H9 (cell line): ENCODE data around the gene MBD3L4. TPM values are rescaled to one million over a fixed set of nuclear protein-coding genes. Genes with fewer than 3 reads are reported as not detected.

ENCODE experiments used
- DNase-seq: peaks from one replicate; pipeline ENCODE4 v3.0.0-alpha.2; 2017
- H2AFZ ChIP-seq: one replicate; pipeline ENCODE4 v1.6.1; 2013; ENCODE audit warnings: mild to moderate bottlenecking, low read length, control low read depth, moderate library complexity
- H2AK5ac ChIP-seq: 2 replicates; pipeline ENCODE4 v1.6.1; 2013; ENCODE audit warnings: low read length, control low read depth, mixed read lengths; ENCODE audit not compliant: insufficient read length
- H2BK120ac ChIP-seq: one replicate; pipeline ENCODE4 v1.6.1; 2013; ENCODE audit warnings: low read depth, mild to moderate bottlenecking, low read length, control low read depth, inconsistent platforms; ENCODE audit not compliant: poor library complexity, severe bottlenecking
- H2BK12ac ChIP-seq: 2 replicates; pipeline ENCODE4 v1.6.1; 2013; ENCODE audit warnings: low read length, control low read depth, mixed read lengths, low read depth; ENCODE audit not compliant: insufficient read length
- H2BK15ac ChIP-seq: 2 replicates; pipeline ENCODE4 v1.6.1; 2013; ENCODE audit warnings: low read depth, low read length, control low read depth
- H2BK20ac ChIP-seq: one replicate; pipeline ENCODE4 v1.6.1; 2013; ENCODE audit warnings: low read depth, mild to moderate bottlenecking, low read length, control low read depth, inconsistent platforms; ENCODE audit not compliant: poor library complexity, severe bottlenecking
- H2BK5ac ChIP-seq: 2 replicates; pipeline ENCODE4 v1.6.1; 2013; ENCODE audit warnings: low read length, control low read depth, mixed read lengths; ENCODE audit not compliant: insufficient read length
- H3K14ac ChIP-seq: 2 replicates; pipeline ENCODE4 v1.6.1; 2013; ENCODE audit warnings: low read length, control low read depth; ENCODE audit not compliant: insufficient read depth
- H3K18ac ChIP-seq: 2 replicates; pipeline ENCODE4 v1.6.1; 2013; ENCODE audit warnings: low read depth, mild to moderate bottlenecking, mixed read lengths, low read length, control low read depth; ENCODE audit not compliant: insufficient read length
- H3K23ac ChIP-seq: 2 replicates; pipeline ENCODE4 v1.6.1; 2013; ENCODE audit warnings: low read length, control low read depth, mixed read lengths, low read depth; ENCODE audit not compliant: insufficient read length
- H3K23me2 ChIP-seq: 2 replicates; pipeline ENCODE4 v1.6.1; 2013; ENCODE audit warnings: low read depth, mild to moderate bottlenecking, mixed read lengths, low read length, control low read depth; ENCODE audit not compliant: insufficient read length, poor library complexity, severe bottlenecking
- H3K27ac ChIP-seq: 2 replicates; pipeline ENCODE4 v1.5.1; 2013; ENCODE audit warnings: low read length, control low read depth, mixed read lengths, low read depth; ENCODE audit not compliant: insufficient read length
- H3K27me3 ChIP-seq: 2 replicates; pipeline ENCODE4 v1.6.1; 2013; ENCODE audit warnings: low read length, control low read depth, inconsistent platforms; ENCODE audit not compliant: insufficient read depth
- H3K4ac ChIP-seq: 2 replicates; pipeline ENCODE4 v1.6.1; 2013; ENCODE audit warnings: low read depth, mild to moderate bottlenecking, control low read depth, inconsistent platforms, low read length, moderate library complexity
- H3K4me1 ChIP-seq: 2 replicates; pipeline ENCODE4 v1.6.1; 2013; ENCODE audit warnings: low read length, control low read depth, inconsistent platforms; ENCODE audit not compliant: insufficient read depth
- H3K4me2 ChIP-seq: 2 replicates; pipeline ENCODE4 v1.6.1; 2013; ENCODE audit warnings: low read length, control low read depth, mixed read lengths; ENCODE audit not compliant: insufficient read length, insufficient read depth
- H3K56ac ChIP-seq: 2 replicates; pipeline ENCODE4 v1.6.1; 2013; ENCODE audit warnings: low read depth, mild to moderate bottlenecking, mixed read lengths, low read length, control low read depth; ENCODE audit not compliant: insufficient read length
- H3K79me1 ChIP-seq: 2 replicates; pipeline ENCODE4 v1.6.1; 2013; ENCODE audit warnings: low read depth, mild to moderate bottlenecking, moderate library complexity, low read length, control low read depth, inconsistent platforms; ENCODE audit not compliant: insufficient read depth, poor library complexity, severe bottlenecking
- H3K79me2 ChIP-seq: 2 replicates; pipeline ENCODE4 v1.6.1; 2013; ENCODE audit warnings: low read length, control low read depth, inconsistent platforms; ENCODE audit not compliant: insufficient read depth
- H3K9ac ChIP-seq: 2 replicates; pipeline ENCODE4 v1.6.1; 2013; ENCODE audit warnings: low read length, control low read depth, mixed read lengths; ENCODE audit not compliant: insufficient read length; ENCODE audit errors: extremely low read depth
- H3K9me3 ChIP-seq: one replicate; pipeline ENCODE4 v1.6.1; 2013; ENCODE audit warnings: low read depth, low read length, inconsistent platforms; ENCODE audit not compliant: control insufficient read depth
- H3T11ph ChIP-seq: one replicate; pipeline ENCODE4 v1.6.1; 2013; ENCODE audit warnings: mild to moderate bottlenecking, low read length, control low read depth, inconsistent platforms
- H4K20me1 ChIP-seq: one replicate; pipeline ENCODE4 v1.6.1; 2013; ENCODE audit not compliant: control insufficient read depth, insufficient read length, insufficient read depth
- H4K5ac ChIP-seq: 2 replicates; pipeline ENCODE4 v1.6.1; 2013; ENCODE audit warnings: low read depth, mild to moderate bottlenecking, mixed read lengths, low read length, control low read depth; ENCODE audit not compliant: insufficient read length
- H4K8ac ChIP-seq: replicated peaks from 2 replicates; pipeline ENCODE4 v1.6.1; 2013; ENCODE audit warnings: low read length, control low read depth, mixed read lengths, low read depth; ENCODE audit not compliant: insufficient read length
- H4K91ac ChIP-seq: 2 replicates; pipeline ENCODE4 v1.6.1; 2013; ENCODE audit warnings: low read depth, mild to moderate bottlenecking, moderate library complexity, mixed read lengths, low read length, control low read depth; ENCODE audit not compliant: insufficient read length
- H3K27ac Mint-ChIP-seq, 3 experiments: 2 replicates in 2 of 3; 3 replicates in 1 of 3; pipeline ENCODE4 v1.8.0; 2020 to 2021; ENCODE audit warnings: mixed read lengths in 3 of 3, mild to moderate bottlenecking in 1 of 3, moderate library complexity in 1 of 3
- H3K27me3 Mint-ChIP-seq: 2 replicates; pipeline ENCODE4 v1.8.0; 2021; ENCODE audit warnings: low read depth, mild to moderate bottlenecking, moderate library complexity, mixed read lengths
- H3K36me3 Mint-ChIP-seq, 3 experiments: 2 replicates in 2 of 3; 3 replicates in 1 of 3; pipeline ENCODE4 v1.8.0; 2020 to 2021; ENCODE audit warnings: low read depth in 3 of 3, mixed read lengths in 3 of 3; ENCODE audit not compliant: insufficient read depth in 1 of 3
- H3K4me1 Mint-ChIP-seq, 2 experiments: 2 replicates each; pipeline ENCODE4 v1.8.0; 2020; ENCODE audit warnings: mixed read lengths in 2 of 2
- H3K4me3 Mint-ChIP-seq, 2 experiments: 2 replicates in 1 of 2; 3 replicates in 1 of 2; pipeline ENCODE4 v1.8.0; 2020 to 2021; ENCODE audit warnings: mild to moderate bottlenecking in 2 of 2, mixed read lengths in 2 of 2, moderate library complexity in 1 of 2
- H3K9me3 Mint-ChIP-seq, 2 experiments: 2 replicates in 1 of 2; 3 replicates in 1 of 2; pipeline ENCODE4 v1.8.0; 2020; ENCODE audit warnings: mild to moderate bottlenecking in 2 of 2, mixed read lengths in 2 of 2, moderate library complexity in 1 of 2
- CTCF ChIP-seq: fragments of 200-600 bp; sonication (generic); conservative IDR thresholded peaks from 3 replicates; pipeline ENCODE4 v1.8.0; 2021; ENCODE audit warnings: antibody characterized with exemption, mild to moderate bottlenecking
- WGBS: extraction: QIAGEN DNeasy Blood & Tissue Kit; methylation state at CpG from one replicate; pipeline ENCODE4 v1.1.7; 2013; ENCODE audit warnings: missing lambda C conversion rate, low lambda C conversion rate, mixed read lengths; ENCODE audit not compliant: insufficient read length; ENCODE audit errors: extremely low coverage; 5-methylcytosine and 5-hydroxymethylcytosine counted together
- total RNA-seq: library from RNA; stranded (reverse); gene quantifications from 2 replicates; pipeline ENCODE4 v1.2.1, GENCODE V29; 2021

The MBD3L4 gene
- total RNA-seq, 1 experiment from 2014 or later, result not detected

- no peak for DNase-seq
- no peak overlapping the region for H3K4ac ChIP-seq
- H3K18ac ChIP-seq, result no peak overlapping the region
- peaks cover 64% of the 10 kb centered on the region for H3K9me3 ChIP-seq
- no peak for TF ChIP-seq CTCF
- no peaks in the 10 kb centered on the region for H3K79me1 ChIP-seq
- no peaks in the 10 kb centered on the region for H3K23me2 ChIP-seq
- no peaks in the 10 kb centered on the region for H4K20me1 ChIP-seq
- no peaks in the 10 kb centered on the region for H3K27me3 ChIP-seq
- no peak overlapping the region for H4K91ac ChIP-seq
- H4K5ac ChIP-seq, result no peak overlapping the region
- no peak overlapping the region for H2BK15ac ChIP-seq
- no peak overlapping the region for H3T11ph ChIP-seq
- H3K4me3 Mint-ChIP-seq, result no peak overlapping the region
- H3K9me3 Mint-ChIP-seq, result peaks cover 81 to 85% of the 10 kb centered on the region in 2 experiments
- no peak overlapping the region for H3K14ac ChIP-seq
- no peak overlapping the region for H2BK5ac ChIP-seq
- no peaks in the 10 kb centered on the region for H3K79me2 ChIP-seq
- no peak overlapping the region for H2AFZ ChIP-seq
- H3K36me3 Mint-ChIP-seq, result peaks cover 7 to 44% (median 10%) of the 10 kb centered on the region in 3 experiments; a peak in 5 of 7 replicates
- no peak overlapping the region for H3K27ac Mint-ChIP-seq
- H3K56ac ChIP-seq, result no peak overlapping the region
- H4K8ac ChIP-seq, result no peak overlapping the region
- no peak overlapping the region for H3K9ac ChIP-seq
- H2BK120ac ChIP-seq, result no peak overlapping the region
- WGBS, result no CpG with 5 or more reads among the region's 4 CpGs
- H3K27ac ChIP-seq, result no peak overlapping the region
- H3K23ac ChIP-seq, result no peak overlapping the region
- no peak overlapping the region for H3K4me2 ChIP-seq
- H3K4me1 Mint-ChIP-seq, result no peaks in the 10 kb centered on the region
- no peak overlapping the region for H2BK12ac ChIP-seq
- no peaks in the 10 kb centered on the region for H3K4me1 ChIP-seq
- no peaks in the 10 kb centered on the region; the same call in 1 of the 2 replicates for H3K27me3 Mint-ChIP-seq
- H2BK20ac ChIP-seq, result no peak overlapping the region
- H2AK5ac ChIP-seq, result no peak overlapping the region
These were observed 43.2 kb downstream of the MBD3L4 start for GRCh38 chr19:6996810-6997209.
